HG02852 (cell line): ENCODE results near the gene CRISPLD2.

Source experiments
- ATAC-seq: cut with Tn5 transposase; IDR thresholded peaks from one replicate; pipeline ENCODE4 v1.9.1; 2021; ENCODE audit warnings: mild to moderate bottlenecking, moderate library complexity; ENCODE audit not compliant: unreplicated experiment

CRISPLD2 gene, protein sequence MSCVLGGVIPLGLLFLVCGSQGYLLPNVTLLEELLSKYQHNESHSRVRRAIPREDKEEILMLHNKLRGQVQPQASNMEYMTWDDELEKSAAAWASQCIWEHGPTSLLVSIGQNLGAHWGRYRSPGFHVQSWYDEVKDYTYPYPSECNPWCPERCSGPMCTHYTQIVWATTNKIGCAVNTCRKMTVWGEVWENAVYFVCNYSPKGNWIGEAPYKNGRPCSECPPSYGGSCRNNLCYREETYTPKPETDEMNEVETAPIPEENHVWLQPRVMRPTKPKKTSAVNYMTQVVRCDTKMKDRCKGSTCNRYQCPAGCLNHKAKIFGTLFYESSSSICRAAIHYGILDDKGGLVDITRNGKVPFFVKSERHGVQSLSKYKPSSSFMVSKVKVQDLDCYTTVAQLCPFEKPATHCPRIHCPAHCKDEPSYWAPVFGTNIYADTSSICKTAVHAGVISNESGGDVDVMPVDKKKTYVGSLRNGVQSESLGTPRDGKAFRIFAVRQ

DNA sequence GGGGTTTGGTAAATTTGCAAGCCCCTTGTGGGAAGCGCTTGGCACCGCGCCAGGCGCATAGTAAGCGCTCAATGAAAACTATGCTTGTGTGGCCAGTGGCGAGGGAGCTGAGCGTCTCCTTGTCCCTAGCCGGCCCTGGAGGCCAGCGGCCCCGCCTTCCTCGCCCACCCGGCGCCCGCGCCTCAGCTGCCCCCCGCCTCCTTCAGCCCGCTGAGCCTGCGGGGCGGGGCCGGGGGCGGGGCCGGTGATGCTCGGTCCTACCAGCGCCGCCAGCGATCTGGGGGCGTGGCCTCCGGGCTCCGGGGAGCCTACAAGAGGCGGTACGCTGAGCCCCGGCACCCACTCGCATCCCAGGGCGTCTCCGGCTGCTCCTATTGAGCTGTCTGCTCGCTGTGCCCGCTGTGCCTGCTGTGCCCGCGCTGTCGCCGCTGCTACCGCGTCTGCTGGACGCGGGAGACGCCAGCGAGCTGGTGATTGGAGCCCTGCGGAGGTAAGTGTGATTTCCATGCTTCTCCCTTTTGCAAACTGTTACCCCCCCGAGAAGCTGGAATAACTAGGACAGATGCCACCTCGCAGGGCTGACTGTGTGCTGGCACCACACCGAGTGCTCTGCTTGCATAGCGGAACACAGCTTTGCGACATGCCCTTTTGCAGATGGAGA lies at the start of gene CRISPLD2:
TSS of gene CRISPLD2 (plus strand) at position 342 of the 661 bp plus-strand sequence. CDS start 18,511 bp downstream, outside the sequence.
- no peak for ATAC-seq

GRCh38 chr16:84773312-84773711 lies 46.5 kb upstream of the CRISPLD2 start:
- no peak for ATAC-seq

GRCh38 chr16:84774810-84775209 lies 45.0 kb upstream of the CRISPLD2 start:
- ATAC-seq, result no peak

DNA sequence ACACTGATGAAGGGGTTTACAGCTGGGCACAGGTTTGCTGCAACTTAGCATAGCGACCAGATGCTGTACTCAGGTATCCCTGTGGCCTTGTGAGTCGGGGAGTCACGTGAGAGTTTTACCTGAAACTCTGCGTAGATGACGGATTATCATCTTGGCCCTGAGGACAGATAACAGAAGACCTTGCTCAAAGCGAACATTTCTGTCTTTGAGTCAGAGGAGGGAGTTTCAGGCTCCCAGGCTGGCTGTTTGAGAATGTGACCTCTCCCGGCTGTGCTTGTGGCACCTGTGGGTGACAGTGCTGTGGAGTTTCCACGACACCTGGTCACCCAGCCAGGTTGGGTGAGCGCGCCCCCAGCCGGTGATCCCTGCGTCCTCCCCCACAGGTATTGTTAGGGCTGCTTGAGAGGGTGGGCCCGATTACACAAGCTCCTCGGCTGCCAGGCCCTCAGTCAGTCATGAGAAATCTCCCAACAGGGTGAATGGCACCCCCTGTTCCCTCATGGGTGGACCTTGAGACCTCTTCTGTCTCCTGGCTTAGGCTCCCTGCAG lies 44.4 kb upstream of the CRISPLD2 start:
- no peak for ATAC-seq

DNA sequence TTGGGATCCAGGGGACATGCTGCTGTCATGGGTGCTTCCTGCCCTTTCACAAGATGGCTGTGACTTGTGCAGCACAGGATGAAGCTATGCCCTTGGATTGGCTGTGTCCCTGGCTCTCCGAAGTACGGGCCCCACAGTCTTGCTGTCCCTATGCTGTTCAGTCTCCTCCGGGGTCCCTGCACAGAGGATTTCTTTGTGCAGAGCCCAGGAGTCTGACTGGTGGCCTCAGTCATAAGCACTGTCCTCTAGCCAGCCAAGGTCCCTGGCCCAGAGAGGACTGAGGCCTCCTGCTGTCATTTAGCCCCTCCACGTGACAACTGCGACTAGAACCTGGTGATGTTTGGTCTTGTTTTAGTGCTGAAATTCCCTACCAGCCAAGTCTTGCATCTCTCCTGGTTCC lies 42.4 kb upstream of the CRISPLD2 start:
- no peak for ATAC-seq

- no peak for ATAC-seq
These were observed 41.1 kb upstream of the CRISPLD2 start for GRCh38 chr16:84778720-84779119.

- ATAC-seq, result no peak
These were observed 39.7 kb upstream of the CRISPLD2 start for GRCh38 chr16:84780063-84780462.

- no peak for ATAC-seq
These were observed 39.0 kb upstream of the CRISPLD2 start for GRCh38 chr16:84780544-84781376.

GRCh38 chr16:84782846-84783245 lies 36.9 kb upstream of the CRISPLD2 start:
- ATAC-seq, result no peak

DNA sequence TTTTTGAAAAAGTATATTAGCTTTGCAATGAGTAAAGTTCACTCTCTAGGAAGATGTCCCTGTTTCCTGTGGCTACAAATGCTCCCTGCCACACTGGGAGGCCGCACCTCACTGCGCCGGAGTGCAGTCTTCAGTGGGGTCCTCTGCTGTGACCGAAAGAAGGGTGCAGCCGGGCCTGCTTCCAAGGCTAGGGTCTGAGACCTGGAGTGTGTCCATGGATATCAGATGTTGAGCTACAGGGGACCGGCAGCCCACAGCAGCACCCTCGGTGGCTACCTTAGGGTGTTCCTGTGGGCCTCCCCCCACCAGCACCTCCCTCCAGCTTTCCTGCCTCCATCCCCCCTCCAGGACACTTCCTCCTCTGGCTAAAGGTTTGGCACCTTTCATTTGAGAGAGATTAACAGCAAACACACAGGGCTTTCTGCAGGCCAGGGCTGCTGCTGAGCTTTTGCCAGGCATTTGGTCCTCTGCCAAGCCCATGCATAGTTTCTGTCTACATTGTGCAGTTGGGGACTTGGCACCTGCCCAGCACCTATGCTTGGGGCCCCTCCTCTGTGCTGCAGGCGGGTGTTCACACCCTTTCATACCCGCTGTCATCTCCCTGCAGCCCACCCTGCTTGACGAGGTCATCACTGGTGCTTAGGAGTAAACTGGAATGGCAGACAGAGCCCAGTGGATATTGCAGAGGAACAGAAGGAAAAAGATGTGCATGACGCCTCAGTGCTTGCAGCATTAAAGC lies 33.8 kb upstream of the CRISPLD2 start:
- no peak for ATAC-seq

DNA sequence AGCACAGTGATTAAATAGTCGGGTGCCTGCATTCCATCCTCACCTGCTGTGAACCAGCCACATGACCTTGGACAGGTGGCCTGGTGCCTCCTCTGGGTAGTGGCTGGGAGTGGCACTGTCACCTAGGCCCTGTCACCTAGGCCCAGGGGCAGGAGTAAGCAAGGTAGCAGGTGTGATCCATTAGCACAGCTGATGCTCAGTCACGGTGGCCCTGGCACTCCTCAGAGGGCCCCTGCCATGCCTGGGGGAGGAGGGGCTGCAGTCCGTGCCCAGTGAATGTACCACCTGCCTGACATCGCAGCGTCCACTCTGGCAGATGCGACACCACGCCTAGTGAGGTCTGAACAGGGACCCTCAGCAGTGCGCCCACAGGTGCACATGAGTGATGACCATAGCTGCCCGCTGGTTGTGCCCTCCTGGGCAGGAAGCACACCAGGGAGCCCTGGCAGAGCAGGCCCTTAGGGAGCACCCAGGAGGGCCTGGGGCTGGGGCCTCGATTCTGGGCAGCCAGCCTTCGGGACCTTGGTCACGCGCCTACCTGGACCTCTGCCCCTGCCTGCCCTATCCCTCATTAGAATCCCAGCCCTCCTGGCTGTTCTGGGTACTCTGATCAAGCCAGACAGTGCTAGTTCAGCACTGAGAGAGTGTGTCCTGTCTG lies 33.1 kb upstream of the CRISPLD2 start:
- ATAC-seq, result no peak

- no peak for ATAC-seq
These were observed 32.5 kb upstream of the CRISPLD2 start for GRCh38 chr16:84787263-84787622.

DNA sequence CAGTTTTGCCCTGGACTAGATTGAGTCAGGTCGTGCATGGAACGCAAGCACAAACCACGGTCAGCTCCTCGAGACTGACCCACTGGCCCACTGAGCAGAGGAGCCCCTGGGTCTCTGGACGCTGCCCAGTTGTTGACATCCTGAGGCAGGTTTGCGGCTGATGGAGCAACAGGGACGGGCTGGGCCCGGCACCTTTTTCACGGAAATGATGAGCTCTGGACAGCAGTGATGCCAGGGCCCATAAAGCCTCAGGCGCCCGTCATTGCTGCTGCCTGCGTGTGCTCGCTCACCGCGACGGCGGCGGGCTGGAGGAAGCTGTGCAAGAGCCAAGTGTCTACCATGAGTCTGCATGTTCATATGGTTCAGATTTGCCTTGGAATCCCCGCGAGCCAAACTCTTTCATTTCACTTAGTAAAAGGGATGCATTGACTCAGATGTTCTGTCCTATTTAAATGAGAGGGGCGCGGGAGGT lies 30.8 kb upstream of the CRISPLD2 start:
- no peak for ATAC-seq

DNA sequence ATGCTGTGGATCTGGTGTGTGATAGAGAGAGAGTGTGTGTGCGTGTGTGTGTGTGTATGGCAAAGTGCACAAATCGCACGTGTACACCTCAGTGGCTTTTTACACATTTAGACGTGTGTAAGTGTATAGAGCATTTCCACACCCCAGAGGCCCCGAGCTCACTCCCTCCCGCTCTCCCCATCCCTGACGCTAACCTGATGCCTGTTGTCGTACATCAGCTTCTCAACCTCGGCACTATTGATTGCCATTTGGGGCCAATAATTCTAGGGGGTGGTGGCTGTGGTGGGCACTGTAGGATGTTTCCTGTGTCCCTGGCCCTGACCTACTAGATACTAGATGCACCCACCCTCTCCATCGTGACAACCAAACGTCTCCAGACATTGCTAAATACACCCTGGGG lies 30.4 kb upstream of the CRISPLD2 start:
- ATAC-seq, result no peak

- ATAC-seq, result no peak
These were observed 29.5 kb upstream of the CRISPLD2 start for GRCh38 chr16:84790301-84790700.

- no peak for ATAC-seq
These were observed 28.7 kb upstream of the CRISPLD2 start for GRCh38 chr16:84791088-84791487.

DNA sequence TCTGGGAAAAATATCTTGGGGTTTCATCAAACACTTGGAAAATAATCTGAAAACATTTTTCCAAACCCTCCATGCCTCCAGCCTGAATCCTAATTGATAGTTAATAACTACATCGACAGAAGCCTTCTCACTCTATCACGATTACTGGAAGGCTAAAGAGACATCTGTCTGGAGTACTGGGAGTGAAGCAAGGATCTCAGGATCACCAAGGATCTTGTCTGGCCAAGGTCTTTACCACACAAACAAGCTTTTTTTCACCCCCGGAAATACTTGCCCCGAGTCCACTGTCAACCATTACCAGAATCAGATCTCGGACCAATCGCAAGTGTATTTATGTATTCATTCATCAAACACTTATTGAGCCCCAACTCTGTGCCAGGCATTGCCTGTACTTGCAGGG lies 28.3 kb upstream of the CRISPLD2 start:
- ATAC-seq, result no peak

DNA sequence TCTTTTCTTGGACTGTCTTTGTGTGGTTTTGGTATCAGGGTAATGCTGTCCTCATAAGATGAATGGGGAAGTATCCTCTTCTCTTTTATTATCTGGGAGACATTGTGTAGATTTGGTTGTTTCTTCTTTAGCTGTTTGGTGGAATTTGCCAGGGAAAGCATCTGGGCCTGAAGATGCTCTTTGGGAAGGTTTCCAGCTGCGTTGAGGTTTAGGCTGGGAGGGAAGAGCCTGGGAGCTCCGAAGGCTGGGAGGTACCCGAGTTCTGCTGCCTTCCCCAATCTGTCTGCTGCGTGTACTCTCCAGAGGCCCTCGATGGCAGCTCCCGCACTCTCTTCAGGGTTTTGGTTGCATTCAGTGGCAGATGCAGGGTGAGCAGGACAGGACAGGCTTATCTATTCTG lies 25.6 kb upstream of the CRISPLD2 start:
- no peak for ATAC-seq

- no peak for ATAC-seq
These were observed 25.2 kb upstream of the CRISPLD2 start for GRCh38 chr16:84794626-84795025.
